Upper lobe of left lung (tissue), 6 donors: ENCODE results near the gene MATCAP1. TPM values are rescaled to one million over a fixed set of nuclear protein-coding genes. Genes with fewer than 3 reads are reported as not detected.

Experiments used
- ATAC-seq, 2 donors: fragments of 200-7000 bp; cut with Tn5 transposase; one replicate each; pipeline ENCODE4 v1.9.1; 2022; ENCODE audit warnings: mild to moderate bottlenecking in 2 of 2, moderate library complexity in 2 of 2; ENCODE audit not compliant: low FRiP score in 2 of 2
- DNase-seq, 2 donors: peaks; one replicate each; pipeline ENCODE4 v3.0.0-alpha.2; 2019 to 2020
- H3K27ac ChIP-seq, 4 donors: fragments of 200-600 bp; sonication (generic); one replicate each; pipeline ENCODE4 v1.5.1; 2016 to 2019
- H3K27me3 ChIP-seq, 4 donors: fragments of 200-600 bp; sonication (generic); one replicate each; pipeline ENCODE4 v1.5.1; 2017 to 2019
- H3K36me3 ChIP-seq, 4 donors: fragments of 200-600 bp; sonication (generic); one replicate each; pipeline ENCODE4 v1.5.1; 2016 to 2019
- H3K4me1 ChIP-seq, 4 donors: fragments of 200-600 bp; sonication (generic); one replicate each; pipeline ENCODE4 v1.5.1; 2018 to 2019
- H3K4me3 ChIP-seq, 4 donors: fragments of 200-600 bp; sonication (generic); one replicate each; pipeline ENCODE4 v1.5.1; 2017 to 2019; ENCODE audit warnings: mild to moderate bottlenecking in 2 of 4, moderate library complexity in 1 of 4
- H3K9me3 ChIP-seq, 4 donors: fragments of 200-600 bp; sonication (generic); one replicate each; pipeline ENCODE4 v1.5.1; 2018 to 2019
- EP300 ChIP-seq, 4 donors: sonication (generic); formaldehyde crosslinking; IDR thresholded peaks; one replicate each; pipeline ENCODE4 v1.5.1; 2017; ENCODE audit warnings: antibody characterized with exemption in 4 of 4, control low read depth in 2 of 4
- POLR2A ChIP-seq, 4 donors: fragments of 450-650 bp; IDR thresholded peaks; one replicate each; pipeline ENCODE4 v1.5.1; 2016 to 2017; ENCODE audit warnings: antibody characterized with exemption in 4 of 4, mild to moderate bottlenecking in 2 of 4
- POLR2AphosphoS5 ChIP-seq, 2 donors: sonication (generic); formaldehyde crosslinking; IDR thresholded peaks; one replicate each; pipeline ENCODE4 v1.5.1; 2017; ENCODE audit warnings: antibody characterized with exemption in 2 of 2
- WGBS, 2 donors: methylation state at CpG; one replicate each; pipeline ENCODE4 v1.1.5; 2017 to 2018; 5-methylcytosine and 5-hydroxymethylcytosine counted together
- total RNA-seq, 6 donors: library from RNA; depleted of rRNA in 4 of 6; stranded (reverse); fragments of >200 nt in 4 of 6; gene quantifications; one replicate each; pipeline versions ENCODE4 v1.1.0 to v1.2.1, GENCODE V29; 2016 to 2021
- TF ChIP-seq, protein P1 (sequence below), 6 experiments: fragments of 450-650 bp in 4 of 6; fragments of 200-600 bp in 2 of 6; sonication (generic) in 2 of 6; IDR thresholded peaks; one replicate each; pipeline ENCODE4 v1.5.1; 2016 to 2019; ENCODE audit warnings: antibody characterized with exemption in 6 of 6
- donor health status: DM: no; HTN: no; CAD: no; lungs with moderate emphysema.
- donor health status: DM: no; HTN: yes; CAD: no; lungs with severe emphysema.

Gene MATCAP1
- total RNA-seq, 6 donors from 2014 or later: 9.1 to 147 (median 31.1) TPM

DNA sequence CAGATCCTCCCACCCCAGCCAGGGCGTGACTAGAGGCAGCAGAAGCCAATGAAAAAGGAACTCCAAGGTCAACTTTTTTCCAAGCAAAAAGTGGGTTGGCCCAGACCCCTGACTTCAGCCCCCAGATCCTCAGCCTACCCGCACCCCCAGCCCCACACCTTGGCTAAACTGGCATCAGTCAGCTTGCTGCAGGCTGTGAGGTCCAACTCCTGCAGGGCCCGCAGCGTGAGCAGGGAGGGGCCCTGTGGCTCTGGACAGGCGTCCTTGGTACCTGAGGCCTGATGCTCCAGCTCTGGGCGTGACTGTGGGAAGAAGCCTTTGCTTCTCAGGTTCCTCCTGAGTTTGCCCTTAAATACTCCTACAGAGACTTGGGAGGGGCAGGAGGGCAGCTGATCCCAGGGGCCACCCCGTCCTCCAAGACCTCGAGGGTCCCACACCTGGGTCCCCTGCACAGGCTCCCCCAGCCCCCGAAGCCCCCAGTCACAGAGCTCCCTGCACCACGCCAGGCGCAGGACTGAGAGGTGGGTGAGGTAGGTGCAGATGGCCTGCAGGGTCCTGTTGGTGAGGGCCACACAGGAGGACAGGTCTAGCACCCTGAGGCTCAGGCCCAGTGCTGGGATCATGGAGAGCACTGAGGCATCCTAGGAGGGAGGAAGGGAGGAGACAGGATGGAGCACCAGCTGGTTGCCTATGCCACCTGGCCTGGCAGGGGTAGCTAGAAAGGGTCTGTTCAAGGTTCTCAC lies 24.6 kb upstream of the MATCAP1 start:
- Histone ChIP-seq H3K27me3 (no peaks in the 10 kb centered on the region), H3K27ac (no peak overlapping the region), H3K36me3 (peaks cover 5 to 28% (median 13%) of the 10 kb centered on the region in 4 donors), H3K4me1 (peaks cover 0 to 11% (median 4%) of the 10 kb centered on the region in 4 donors), H3K4me3 (no peak overlapping the region), H3K9me3 (no peaks in the 10 kb centered on the region)
- DNase-seq: no peak
- 90 to 95% methylated on average over 6 to 11 of the region's 11 CpGs for WGBS, 2 donors
- TF ChIP-seq, protein P1, sequence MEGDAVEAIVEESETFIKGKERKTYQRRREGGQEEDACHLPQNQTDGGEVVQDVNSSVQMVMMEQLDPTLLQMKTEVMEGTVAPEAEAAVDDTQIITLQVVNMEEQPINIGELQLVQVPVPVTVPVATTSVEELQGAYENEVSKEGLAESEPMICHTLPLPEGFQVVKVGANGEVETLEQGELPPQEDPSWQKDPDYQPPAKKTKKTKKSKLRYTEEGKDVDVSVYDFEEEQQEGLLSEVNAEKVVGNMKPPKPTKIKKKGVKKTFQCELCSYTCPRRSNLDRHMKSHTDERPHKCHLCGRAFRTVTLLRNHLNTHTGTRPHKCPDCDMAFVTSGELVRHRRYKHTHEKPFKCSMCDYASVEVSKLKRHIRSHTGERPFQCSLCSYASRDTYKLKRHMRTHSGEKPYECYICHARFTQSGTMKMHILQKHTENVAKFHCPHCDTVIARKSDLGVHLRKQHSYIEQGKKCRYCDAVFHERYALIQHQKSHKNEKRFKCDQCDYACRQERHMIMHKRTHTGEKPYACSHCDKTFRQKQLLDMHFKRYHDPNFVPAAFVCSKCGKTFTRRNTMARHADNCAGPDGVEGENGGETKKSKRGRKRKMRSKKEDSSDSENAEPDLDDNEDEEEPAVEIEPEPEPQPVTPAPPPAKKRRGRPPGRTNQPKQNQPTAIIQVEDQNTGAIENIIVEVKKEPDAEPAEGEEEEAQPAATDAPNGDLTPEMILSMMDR (IDR thresholded peaks at IDR 0.05): no peak
- no peak for TF ChIP-seq POLR2A (IDR thresholded peaks at IDR 0.05)
- no peak for TF ChIP-seq EP300 (IDR thresholded peaks at IDR 0.05)
- no peak for TF ChIP-seq POLR2AphosphoS5 (IDR thresholded peaks at IDR 0.05)
- ATAC-seq: no peak

DNA sequence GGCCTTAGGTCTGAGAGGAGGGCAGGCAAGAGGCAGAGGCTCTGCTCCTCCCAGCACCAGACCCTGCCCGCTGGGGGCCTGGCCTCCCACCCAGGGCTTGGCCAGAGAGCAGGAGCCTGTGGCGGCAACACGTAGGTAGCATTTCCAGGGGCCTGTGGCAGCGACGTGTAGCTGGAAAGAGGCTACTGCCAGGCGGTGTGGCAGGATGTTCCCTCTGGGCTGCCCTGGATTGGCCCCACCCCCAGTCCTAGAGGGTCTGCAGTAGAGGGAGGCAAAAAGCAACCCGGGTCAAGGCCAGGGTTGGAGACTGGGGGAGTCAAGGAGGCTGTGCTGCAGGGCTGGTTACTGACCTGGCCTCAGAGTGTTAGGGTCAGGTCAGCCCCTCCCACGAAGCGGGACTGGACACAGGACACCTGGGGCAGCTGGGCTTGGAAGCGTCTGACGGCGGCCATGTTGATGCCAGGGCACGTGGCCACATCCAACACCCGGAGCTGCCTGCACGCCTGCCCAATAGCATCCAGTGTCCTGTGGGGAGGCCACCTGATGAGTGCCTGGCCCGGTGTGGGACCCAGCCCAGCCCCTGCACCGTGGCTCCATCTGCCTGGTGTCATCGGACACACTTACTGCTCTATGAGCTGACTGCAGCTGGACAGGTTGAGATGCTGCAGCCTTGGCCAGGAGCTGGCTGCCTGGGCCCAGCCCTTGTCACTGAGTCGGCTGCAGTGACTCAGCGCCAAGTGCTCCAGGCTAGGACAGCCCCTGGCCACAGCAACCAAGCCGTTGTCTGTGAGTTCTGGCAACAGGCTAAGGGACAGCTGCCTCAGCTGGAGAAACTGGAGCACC lies 23.7 kb upstream of the MATCAP1 start:
- Histone ChIP-seq H3K36me3 (peaks cover 10 to 37% (median 21%) of the 10 kb centered on the region in 4 donors), H3K4me3 (no peak overlapping the region), H3K27me3 (no peaks in the 10 kb centered on the region), H3K27ac (peak overlapping the region in 1 of 4 donors; percentile 27), H3K9me3 (no peaks in the 10 kb centered on the region), H3K4me1 (peaks cover 0 to 6% (median 4%) of the 10 kb centered on the region in 4 donors)
- 70 to 80% methylated on average over 2 to 21 of the region's 21 CpGs for WGBS, 2 donors
- DNase-seq (peak in 1 of 2 donors; percentile 75), ATAC-seq (no peak)
- no peak for TF ChIP-seq EP300 (IDR thresholded peaks at IDR 0.05)
- no peak for TF ChIP-seq POLR2AphosphoS5 (IDR thresholded peaks at IDR 0.05)
- TF ChIP-seq POLR2A (IDR thresholded peaks at IDR 0.05): no peak
- TF ChIP-seq, protein P1 (IDR thresholded peaks at IDR 0.05): no peak

DNA sequence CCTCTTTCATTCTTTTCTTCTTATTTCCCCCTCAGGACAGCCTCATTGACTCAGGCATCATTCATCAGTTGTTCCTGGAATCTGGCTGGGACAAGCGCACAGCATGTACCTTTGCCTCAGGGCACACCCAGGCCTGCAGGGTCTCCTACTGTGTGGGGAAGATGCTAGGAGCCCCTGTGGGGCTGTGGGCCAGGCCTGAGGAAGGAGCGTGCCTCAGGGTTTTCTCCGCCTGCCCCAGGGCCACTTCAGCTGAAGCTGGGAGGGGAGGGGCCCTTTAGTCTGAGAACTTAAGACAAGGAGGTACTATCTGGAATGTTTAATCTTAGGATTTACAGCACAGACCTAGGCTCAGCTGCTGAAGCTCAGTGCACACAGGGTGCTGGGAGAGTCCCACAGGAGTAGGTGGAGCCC lies 23.1 kb upstream of the MATCAP1 start:
- WGBS, 2 donors: 74 to 94% methylated on average over 3 of the region's 3 CpGs
- H3K36me3 ChIP-seq: peaks cover 16 to 43% (median 27%) of the 10 kb centered on the region in 4 donors
- no peaks in the 10 kb centered on the region for H3K9me3 ChIP-seq
- no peak overlapping the region for H3K4me3 ChIP-seq
- no peak for TF ChIP-seq POLR2AphosphoS5 (IDR thresholded peaks at IDR 0.05)
- no peak for TF ChIP-seq POLR2A (IDR thresholded peaks at IDR 0.05)
- TF ChIP-seq, protein P1 (IDR thresholded peaks at IDR 0.05): no peak
- TF ChIP-seq EP300 (IDR thresholded peaks at IDR 0.05): no peak
- H3K4me1 ChIP-seq: peaks cover 0 to 6% (median 4%) of the 10 kb centered on the region in 4 donors
- H3K27ac ChIP-seq: peak overlapping the region in 1 of 4 donors; percentile 27
- no peak for DNase-seq
- no peaks in the 10 kb centered on the region for H3K27me3 ChIP-seq
- ATAC-seq: no peak

DNA sequence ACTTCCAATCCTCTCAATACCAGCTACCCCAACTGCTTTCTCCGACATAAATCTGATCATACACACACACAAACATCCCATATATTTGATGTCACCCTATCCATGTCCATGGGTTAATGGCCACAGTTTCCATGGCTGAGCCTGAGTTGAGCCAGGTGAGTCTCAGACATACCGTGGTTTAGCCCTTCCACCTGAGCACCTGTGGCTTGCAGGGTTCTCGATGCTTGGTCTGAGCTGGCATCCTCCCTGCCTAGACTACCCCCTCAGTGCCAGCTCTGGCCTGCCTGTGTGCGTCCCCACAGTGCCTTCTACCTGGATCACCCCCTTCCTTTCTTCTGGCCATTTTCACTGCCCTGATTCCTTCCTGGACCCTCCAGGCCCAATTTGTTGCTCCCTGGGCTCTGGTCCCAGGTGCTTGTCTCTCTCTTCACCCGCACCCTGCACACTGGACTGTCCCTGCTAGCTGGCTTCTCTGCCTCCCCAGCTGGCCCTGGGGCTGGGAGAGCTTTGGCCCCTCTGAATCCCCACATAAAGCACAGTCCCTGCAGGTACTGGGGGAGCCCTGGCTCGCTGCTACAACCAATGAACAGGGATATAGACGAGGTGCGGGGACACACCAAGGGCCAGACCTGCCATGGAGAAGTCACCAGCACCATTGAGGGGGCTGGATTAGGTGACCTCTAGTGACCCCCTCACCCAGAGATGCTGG lies 22.5 kb upstream of the MATCAP1 start:
- TF ChIP-seq POLR2A (IDR thresholded peaks at IDR 0.05) (no peak), POLR2AphosphoS5 (IDR thresholded peaks at IDR 0.05) (no peak), EP300 (IDR thresholded peaks at IDR 0.05) (no peak)
- TF ChIP-seq, protein P1 (IDR thresholded peaks at IDR 0.05): no peak
- no peaks in the 10 kb centered on the region for H3K27me3 ChIP-seq
- ATAC-seq: no peak
- WGBS, 2 donors: 91 to 94% methylated on average over 6 to 8 of the region's 8 CpGs
- no peak overlapping the region for H3K4me3 ChIP-seq
- H3K27ac ChIP-seq: no peak overlapping the region
- no peaks in the 10 kb centered on the region for H3K9me3 ChIP-seq
- DNase-seq: no peak
- peaks cover 17 to 48% (median 33%) of the 10 kb centered on the region in 4 donors for H3K36me3 ChIP-seq
- peaks cover 0 to 6% (median 4%) of the 10 kb centered on the region in 4 donors for H3K4me1 ChIP-seq
